ENCODE measurements around the gene ACOX2. TPM values are rescaled to one million over a fixed set of nuclear protein-coding genes. Genes with fewer than 3 reads are reported as not detected.
A peak's percentile ranks its signal among the peaks of the same experiment; 100 is the strongest.

Gene ACOX2
- total RNA-seq, 6 experiments from 2014 or later, result 9.7 to 15.4 (median 11.8) TPM

DNA sequence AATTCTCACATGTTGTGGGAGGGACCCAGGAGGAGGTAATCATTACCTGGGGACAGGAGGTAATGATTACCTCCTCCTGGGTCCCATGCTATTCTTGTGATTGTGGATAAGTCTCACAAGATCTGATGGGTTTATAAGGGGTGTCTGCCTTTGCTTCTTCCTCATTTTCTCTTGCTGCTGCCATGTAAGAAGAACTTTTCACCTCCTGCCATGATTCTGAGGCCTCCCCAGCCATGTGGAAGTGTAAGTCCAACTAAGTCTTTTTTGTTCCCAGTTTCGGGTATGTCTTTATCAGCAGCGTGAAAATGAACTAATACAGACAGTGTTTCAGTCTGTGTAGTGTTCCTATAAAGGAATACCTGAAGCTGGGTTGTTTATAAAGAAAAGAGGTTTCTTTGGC lies 58.2 kb downstream of the ACOX2 start:
- no peak for DNase-seq
- Mint-ChIP-seq H3K27me3 (ENCODE audit: insufficient read depth) (peaks cover 25% of the 10 kb centered on the region), H3K4me1 (ENCODE audit: low read depth) (no peaks in the 10 kb centered on the region), H3K9me3 (peaks cover 14% of the 10 kb centered on the region; the same call in 1 of the 2 replicates), H3K36me3 (ENCODE audit: low read depth) (peaks cover 7% of the 10 kb centered on the region; the same call in 1 of the 2 replicates), H3K27ac (no peak overlapping the region), H3K4me3 (no peak overlapping the region)
- TF ChIP-seq, protein P1, sequence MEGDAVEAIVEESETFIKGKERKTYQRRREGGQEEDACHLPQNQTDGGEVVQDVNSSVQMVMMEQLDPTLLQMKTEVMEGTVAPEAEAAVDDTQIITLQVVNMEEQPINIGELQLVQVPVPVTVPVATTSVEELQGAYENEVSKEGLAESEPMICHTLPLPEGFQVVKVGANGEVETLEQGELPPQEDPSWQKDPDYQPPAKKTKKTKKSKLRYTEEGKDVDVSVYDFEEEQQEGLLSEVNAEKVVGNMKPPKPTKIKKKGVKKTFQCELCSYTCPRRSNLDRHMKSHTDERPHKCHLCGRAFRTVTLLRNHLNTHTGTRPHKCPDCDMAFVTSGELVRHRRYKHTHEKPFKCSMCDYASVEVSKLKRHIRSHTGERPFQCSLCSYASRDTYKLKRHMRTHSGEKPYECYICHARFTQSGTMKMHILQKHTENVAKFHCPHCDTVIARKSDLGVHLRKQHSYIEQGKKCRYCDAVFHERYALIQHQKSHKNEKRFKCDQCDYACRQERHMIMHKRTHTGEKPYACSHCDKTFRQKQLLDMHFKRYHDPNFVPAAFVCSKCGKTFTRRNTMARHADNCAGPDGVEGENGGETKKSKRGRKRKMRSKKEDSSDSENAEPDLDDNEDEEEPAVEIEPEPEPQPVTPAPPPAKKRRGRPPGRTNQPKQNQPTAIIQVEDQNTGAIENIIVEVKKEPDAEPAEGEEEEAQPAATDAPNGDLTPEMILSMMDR (IDR thresholded peaks at IDR 0.05), result no peak

DNA sequence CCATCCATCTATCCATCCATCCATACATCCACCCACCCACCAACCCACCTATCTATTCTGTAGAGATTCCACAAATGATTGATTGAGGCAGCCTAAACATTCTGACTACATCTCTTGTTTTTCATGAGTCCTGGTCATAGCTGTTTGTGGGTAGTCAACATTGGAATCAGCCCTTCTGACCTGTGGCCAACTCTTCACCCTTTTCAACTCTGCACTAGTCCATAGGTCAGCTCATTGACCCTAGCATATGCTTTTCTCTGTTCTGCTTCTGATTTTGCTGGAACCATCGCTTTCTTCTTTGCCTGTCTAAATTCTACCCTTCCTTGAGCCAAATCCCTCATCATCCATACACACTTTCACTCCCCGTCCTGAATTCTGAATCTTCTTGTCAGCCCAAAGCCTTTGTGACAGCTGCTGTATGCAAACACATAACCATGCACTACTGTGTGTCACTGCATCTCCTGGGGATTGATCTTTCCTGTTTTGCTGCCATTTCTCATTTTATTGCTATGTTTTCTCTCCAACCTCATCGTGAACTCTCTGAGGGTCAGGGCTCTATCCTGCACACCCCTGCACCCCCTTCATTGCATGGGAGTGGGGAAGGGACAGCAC lies 61.9 kb downstream of the ACOX2 start:
- H3K27me3 Mint-ChIP-seq (ENCODE audit: insufficient read depth), result peaks cover 17% of the 10 kb centered on the region
- peaks cover 16% of the 10 kb centered on the region for H3K4me1 Mint-ChIP-seq (ENCODE audit: low read depth)
- no peak overlapping the region for H3K27ac Mint-ChIP-seq
- 0 out of 2 replicates have a peak, but pooled peaks cover 4% of the 10 kb centered on the region for H3K36me3 Mint-ChIP-seq (ENCODE audit: low read depth)
- no peak overlapping the region for H3K4me3 Mint-ChIP-seq
- DNase-seq, result no peak
- H3K9me3 Mint-ChIP-seq, result 0 out of 2 replicates have a peak, but pooled peaks cover 5% of the 10 kb centered on the region
- TF ChIP-seq, protein P1 (IDR thresholded peaks at IDR 0.05), result no peak

GRCh38 chr3:58474348-58474911 lies 62.6 kb downstream of the ACOX2 start:
- Mint-ChIP-seq H3K4me1 (ENCODE audit: low read depth) (peaks cover 16% of the 10 kb centered on the region), H3K4me3 (no peak overlapping the region), H3K36me3 (ENCODE audit: low read depth) (0 out of 2 replicates have a peak, but pooled peaks cover 1% of the 10 kb centered on the region), H3K27ac (no peak overlapping the region), H3K27me3 (ENCODE audit: insufficient read depth) (peaks cover 17% of the 10 kb centered on the region), H3K9me3 (0 out of 2 replicates have a peak, but pooled peaks cover under 1% of the 10 kb centered on the region)
- TF ChIP-seq, protein P1 (IDR thresholded peaks at IDR 0.05), result no peak
- no peak for DNase-seq

DNA sequence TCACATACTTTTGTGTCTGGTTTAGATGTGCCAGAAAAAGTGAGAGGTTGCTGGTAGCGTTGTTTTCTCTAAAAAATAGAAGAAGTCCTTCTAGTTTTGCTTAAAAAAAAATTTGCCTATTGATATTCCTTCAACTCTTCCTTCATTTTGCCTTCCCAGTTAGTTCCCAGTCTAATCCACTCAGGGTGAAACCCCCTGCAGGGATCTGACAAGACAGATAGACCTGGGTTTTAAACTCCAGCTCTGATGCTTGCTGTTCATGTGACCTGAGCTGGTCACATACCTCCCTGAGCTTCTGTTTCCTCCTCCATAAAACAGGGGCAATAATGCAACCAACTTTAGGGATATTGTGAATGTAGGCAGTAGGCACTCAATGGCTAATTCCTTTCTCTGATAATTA lies 63.7 kb downstream of the ACOX2 start:
- no peak for DNase-seq
- Mint-ChIP-seq H3K36me3 (ENCODE audit: low read depth) (no peaks in the 10 kb centered on the region), H3K4me1 (ENCODE audit: low read depth) (peaks cover 16% of the 10 kb centered on the region), H3K4me3 (no peak overlapping the region), H3K27ac (no peak overlapping the region), H3K27me3 (ENCODE audit: insufficient read depth) (peaks cover 13% of the 10 kb centered on the region), H3K9me3 (no peaks in the 10 kb centered on the region)
- TF ChIP-seq, protein P1 (IDR thresholded peaks at IDR 0.05), result no peak

- Mint-ChIP-seq H3K4me3 (no peak overlapping the region; the same call in 1 of the 2 replicates), H3K27me3 (ENCODE audit: insufficient read depth) (peaks cover 8% of the 10 kb centered on the region), H3K27ac (no peak overlapping the region), H3K9me3 (no peaks in the 10 kb centered on the region), H3K36me3 (ENCODE audit: low read depth) (no peaks in the 10 kb centered on the region), H3K4me1 (ENCODE audit: low read depth) (peaks cover 16% of the 10 kb centered on the region)
- peak; percentile 71 for DNase-seq
- TF ChIP-seq, protein P1 (IDR thresholded peaks at IDR 0.05), result no peak
These were observed 65.7 kb downstream of the ACOX2 start for GRCh38 chr3:58471025-58471887.

All from HFFc6 (cell line).